Measurements from ENCODE around the gene RAD54L.
"Not testable (repeated sequence)": the region's sequence is repeated elsewhere in the genome, so short reads cannot be mapped to it uniquely, and the experiment has no call there.

RAD54L gene

GRCh38 chr1:46285730-46286477 is 38.3 kb downstream of the RAD54L start:
- DNase-seq (ENCODE audit: low spot score): no peak

DNA sequence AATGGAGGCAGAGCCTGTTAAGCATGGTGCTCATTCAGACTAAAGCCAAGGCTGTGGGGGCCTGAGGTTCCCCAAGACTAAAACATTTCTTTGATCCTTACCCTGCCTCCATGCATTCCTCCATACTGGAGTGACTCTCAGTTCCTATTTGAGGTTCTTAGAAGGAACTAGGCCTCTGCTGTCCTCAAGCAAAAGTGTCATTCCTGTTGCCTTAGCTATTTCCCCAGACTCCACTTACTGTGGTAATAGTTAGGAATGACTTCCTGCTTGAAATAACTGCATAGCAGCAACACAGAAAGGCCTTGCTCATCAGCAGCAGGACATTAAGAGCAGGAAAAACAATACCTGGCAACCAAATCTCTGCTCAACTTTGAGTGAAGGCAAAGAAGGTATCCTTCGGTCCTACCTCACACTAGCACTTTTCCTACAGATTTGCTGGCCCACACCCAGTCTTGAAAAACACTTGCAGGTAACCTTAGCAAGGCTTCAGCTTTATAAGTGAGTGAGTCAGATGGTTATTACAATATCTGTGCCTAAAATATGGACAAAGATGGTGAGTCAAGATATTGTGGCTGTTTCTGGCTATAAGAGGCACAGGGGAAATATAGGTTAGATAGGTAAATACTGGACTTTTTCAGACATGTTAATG is 41.0 kb downstream of the RAD54L start:
- DNase-seq (ENCODE audit: low spot score): no peak

- no peak for DNase-seq (ENCODE audit: low spot score)
Measured at GRCh38 chr1:46289134-46289494, 41.6 kb downstream of the RAD54L start.

DNA sequence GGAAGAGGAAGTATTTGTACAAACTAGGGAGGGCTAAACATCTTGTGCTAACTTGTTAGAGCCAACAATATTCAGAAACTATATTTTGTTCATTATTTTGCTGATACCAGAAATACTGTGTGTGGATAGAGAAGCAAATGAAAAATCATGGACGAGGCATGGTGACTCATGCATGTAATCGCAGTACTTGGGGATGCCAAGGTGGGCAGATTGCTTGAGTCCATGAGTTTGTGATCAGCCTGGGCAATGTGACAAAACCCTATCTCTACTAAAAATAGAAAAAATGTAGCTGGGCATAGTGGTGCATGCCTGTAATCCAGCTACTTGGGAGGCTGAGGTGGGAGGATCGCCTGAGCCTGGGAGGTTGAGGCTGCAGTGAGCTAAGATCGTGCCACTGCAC is 42.4 kb downstream of the RAD54L start:
- DNase-seq (ENCODE audit: low spot score): no peak

DNA sequence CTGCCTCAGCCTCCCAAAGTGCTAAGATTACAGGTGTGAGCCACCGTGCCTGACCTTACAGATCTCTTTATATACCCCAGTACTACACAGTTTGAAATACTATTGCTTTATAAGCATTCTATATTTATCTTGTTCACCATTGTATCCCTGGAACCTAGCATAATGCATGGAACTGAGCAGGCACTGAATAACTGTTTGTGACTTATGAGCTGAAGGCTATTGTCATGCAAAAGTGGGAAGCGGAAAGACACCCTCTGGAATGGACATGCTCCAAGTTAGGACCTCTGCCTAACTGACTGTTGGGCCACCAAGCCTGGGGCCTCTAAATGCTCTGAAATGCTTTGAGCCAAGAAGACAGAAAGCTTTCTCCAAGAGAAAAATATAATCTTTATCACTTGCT is 47.7 kb downstream of the RAD54L start:
- no peak for DNase-seq (ENCODE audit: low spot score)

- no peak for DNase-seq (ENCODE audit: low spot score)
Measured at GRCh38 chr1:46298387-46298786, 50.8 kb downstream of the RAD54L start.

GRCh38 chr1:46300673-46301405 is 53.3 kb downstream of the RAD54L start:
- DNase-seq (ENCODE audit: low spot score): no peak

DNA sequence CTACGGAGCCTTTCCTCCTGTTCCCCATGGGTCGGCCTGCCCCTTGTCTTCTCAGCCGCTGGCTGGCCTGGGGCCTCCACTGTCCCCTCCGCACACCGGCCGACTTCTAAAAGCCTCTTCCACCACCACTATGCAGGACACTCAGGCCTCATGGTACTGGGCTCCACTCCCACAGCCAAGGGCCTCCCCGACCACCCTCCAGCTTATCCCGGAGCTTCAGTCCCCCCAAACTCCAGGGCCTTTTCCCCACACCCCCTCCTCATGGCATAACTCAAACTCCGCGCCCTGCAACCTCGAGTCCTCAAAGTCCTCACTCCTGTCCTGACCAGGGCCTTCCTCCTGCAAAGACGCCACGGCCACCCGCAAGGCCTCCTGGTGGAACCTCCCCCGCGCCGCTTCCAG is 53.8 kb downstream of the RAD54L start:
- no peak for DNase-seq (ENCODE audit: low spot score)

DNA sequence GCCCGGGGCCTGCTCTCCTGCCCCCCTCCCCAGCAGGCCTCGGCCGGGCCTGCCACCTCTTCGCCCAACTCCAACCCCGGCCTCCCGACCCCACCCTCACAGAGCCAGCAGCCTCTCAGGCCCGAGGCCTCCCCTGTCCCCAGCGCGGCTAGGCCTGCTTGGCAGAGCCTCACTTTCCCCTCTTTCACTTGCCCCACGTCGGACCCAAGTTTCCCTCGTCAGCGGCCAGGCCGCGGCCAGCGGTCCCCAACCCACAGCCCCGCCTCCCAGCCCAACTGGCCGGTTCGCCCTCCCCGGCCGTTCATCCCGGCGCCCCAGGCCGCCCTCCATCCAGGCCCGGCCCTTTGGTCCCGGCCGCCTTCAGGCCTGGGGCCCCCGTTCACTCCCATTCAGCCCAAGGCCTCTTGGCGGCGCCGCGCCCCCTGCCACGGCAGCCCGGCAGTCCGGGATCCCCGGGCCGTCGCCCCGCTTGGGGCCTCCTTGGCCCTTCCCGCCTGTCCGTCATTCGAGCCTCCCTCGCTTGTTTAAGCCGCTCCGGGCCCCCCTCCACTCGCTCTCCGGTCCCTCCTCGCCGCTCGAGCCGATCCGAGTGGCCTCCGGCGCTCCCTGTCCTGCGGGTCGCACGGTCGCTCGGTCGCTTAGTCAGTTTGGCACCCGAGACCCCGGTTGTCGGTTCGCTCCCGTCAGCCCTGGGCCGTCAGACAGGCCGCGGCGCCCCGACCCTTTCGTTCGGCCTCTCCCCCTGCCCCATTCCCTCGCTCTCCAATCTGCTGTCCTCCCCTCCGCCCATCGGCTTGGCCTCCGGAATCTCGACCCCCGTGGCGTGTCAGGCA is 54.5 kb downstream of the RAD54L start:
- peak; percentile 78 for DNase-seq (ENCODE audit: low spot score)

DNA sequence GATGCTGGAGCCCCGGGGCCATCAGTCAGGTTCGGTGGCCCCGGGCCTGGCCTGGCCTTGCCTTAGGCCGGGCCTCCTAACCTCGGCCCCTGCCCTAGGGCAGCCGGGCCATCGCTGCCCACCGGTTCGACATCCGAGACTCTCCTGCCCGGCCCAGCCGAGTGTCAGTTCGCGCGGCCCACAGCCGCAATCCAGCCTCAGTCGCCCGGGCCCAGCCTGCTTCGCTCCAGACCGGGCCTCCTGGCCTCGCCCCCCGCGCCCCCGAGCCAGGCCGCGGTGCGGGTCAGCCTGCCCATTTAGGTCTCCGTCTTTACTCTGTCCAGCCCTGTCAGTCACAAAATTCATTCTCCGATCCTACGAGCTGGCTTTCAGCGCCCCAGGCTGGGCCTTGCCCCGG is 55.1 kb downstream of the RAD54L start:
- DNase-seq (ENCODE audit: low spot score): peak; percentile 37

GRCh38 chr1:46303038-46303871 is 55.7 kb downstream of the RAD54L start, which contains the start of the genes LRRC41 and UQCRH:
Gene LRRC41, minus strand, starts transcription at chr1:46303616. Its CDS starts 294 bp downstream, at chr1:46303322.
Gene UQCRH, plus strand, starts transcription at chr1:46303698. Its CDS starts 69 bp downstream, at chr1:46303767.
- peak; percentile 89 for DNase-seq (ENCODE audit: low spot score)

GRCh38 chr1:46303872-46304326 is 56.3 kb downstream of the RAD54L start:
- peak; percentile 17 for DNase-seq (ENCODE audit: low spot score)

DNA sequence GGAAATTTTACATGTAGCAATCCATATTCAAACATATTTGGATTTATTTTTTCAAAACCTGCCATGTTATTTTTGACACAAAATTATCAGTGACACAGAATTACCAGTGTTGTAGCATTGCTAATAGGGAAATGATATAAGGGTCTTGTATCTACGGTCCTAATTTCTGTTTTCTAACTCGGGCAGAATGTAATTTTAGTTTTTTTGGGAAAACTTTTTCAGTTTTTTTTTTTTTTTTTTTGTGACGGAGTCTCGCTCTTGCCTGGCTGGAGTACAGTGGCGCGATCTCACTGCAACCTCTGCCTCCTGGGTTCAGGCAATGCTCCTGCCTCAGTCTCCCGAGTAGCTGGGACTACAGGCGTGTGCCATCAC is 58.6 kb downstream of the RAD54L start:
- DNase-seq (ENCODE audit: low spot score): no peak

DNA sequence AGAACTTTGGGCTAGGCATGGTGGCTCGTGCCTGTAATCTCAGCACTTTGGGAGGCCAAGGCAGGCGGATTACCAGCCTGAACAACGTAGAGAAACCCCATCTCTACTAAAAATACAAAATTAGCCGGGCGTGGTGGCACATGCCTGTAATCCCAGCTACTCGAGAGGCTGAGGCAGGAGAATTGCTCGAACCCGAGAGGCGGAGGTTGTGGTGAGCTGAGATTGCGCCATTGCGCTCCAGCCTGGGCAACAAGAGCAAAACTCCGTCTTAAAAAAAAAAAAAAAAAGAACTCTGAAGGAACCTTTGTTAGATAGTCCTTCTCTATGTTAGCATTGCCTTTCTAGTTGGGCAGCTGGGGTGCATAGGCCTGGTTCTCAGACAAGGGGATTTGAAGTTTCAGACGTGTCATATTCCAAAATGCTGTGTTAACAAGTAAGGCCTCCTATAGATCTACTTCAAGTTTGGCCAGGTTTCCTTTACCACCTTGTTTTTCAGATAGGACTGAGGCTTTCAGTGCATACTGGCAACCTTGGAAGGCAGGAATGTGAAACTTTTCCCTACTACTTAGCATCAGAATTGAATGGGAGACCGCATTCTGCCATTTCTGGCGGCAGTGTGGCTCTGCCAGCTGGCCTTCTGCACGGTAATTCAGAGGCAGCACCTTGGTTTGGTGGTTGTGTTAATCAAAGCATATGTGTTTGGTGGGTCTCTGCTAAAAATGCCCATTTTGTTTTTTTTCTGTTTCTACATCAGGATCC is 62.0 kb downstream of the RAD54L start:
- no peak for DNase-seq (ENCODE audit: low spot score)

- DNase-seq (ENCODE audit: low spot score): no peak
Measured at GRCh38 chr1:46310321-46310720, 62.8 kb downstream of the RAD54L start.

DNA sequence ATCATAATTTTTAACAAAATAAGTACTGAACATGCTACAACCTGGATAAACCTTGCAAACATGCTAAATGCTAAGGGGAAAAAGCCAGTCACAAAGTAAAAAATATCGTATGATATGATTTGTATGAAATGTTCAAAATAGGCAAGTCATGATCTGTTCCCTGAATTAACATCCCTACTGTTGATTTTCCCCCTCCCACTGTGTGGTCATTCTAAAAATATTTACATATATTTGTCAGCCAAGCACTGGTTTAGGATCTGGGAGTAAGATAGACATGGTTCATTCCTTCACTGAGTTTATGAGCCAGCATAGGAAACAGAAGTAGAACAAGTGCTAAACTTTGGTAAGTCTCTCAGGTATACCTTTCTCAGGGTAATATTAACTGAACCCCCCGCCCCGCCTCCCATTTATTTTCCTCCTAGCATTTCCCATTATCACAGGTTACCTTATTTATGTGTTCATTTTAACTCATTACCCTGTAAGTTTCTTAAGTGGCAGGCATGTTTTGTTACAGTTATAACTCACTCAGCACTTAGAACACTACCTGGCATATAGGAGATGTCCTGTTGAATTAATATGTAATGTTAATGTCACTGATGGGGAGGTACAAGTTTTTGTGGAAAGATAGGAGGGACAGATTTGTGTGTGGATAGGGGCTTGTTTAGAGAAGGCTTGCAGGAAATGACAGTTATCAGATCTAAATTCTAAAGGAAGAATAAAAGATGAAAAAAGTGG is 68.3 kb downstream of the RAD54L start:
- DNase-seq (ENCODE audit: low spot score): no peak

DNA sequence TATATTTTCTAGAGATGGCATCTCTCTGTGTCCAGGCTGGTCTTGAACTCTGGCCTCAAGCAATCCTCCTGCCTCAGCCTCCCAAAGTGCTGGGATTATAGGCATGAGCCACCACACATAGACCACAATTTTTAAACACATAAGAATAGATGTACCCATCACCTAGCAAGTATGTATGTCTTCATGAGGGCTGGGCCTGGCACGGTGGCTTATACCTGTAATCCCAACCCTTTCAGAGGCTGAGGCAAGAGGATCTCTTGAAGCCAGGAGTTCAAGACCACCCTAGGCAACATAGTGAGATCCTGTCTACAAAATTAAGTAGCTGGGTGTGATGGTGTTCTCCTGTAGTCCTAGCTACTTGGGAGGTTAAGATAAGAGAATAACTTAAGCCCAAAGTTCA is 69.8 kb downstream of the RAD54L start:
- no peak for DNase-seq (ENCODE audit: low spot score)

DNA sequence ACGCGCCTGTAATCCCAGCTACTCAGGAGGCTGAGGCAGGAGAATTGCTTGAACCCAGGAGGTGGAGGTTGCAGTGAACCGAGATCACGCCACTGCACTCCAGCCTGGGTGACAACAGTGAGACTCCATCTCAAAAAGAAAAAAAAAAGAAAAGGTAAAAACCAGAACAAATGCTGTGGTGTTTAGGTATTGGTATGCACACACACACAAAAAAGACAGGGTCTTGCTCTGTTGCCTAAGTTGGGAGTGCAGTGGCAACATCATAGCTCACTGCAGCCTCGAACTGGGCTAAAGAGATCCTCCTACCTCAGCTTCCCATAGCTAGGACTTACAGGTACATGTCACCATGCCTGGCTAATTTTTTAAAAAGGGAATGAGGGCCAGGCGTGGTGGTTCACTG is 71.7 kb downstream of the RAD54L start:
- DNase-seq (ENCODE audit: low spot score): not testable (repeated sequence)
